HepG2 (cell line): ENCODE measurements around the gene TAS1R3. TPM values are rescaled to one million over a fixed set of nuclear protein-coding genes. Genes with fewer than 3 reads are reported as not detected.

ENCODE experiments used
- ATAC-seq: fragments of 200-7000 bp; cut with Tn5 transposase; 3 replicates; pipeline ENCODE4 v1.9.1; 2020; ENCODE audit warnings: mild to moderate bottlenecking, moderate library complexity
- BruUV-seq: library from RNA; stranded (reverse); fragments of 400-500 nt; replicated peaks from 2 replicates; lab custom pipeline; 2021; lab: Mats Ljungman, UMichigan
- CTCF ChIA-PET: fragments of 300-600 bp; formaldehyde crosslinking; extraction: SDS; loops from one replicate; lab custom pipeline; 2021; ENCODE audit warnings: low total read pairs, inconsistent platforms, low intra/inter-chr PET ratio; lab: Yijun Ruan, JAX
- POLR2A ChIA-PET: fragments of 350-600 bp; sonication (Branson Sonifier 250); formaldehyde crosslinking; loops from one replicate; lab custom pipeline; 2020; ENCODE audit warnings: antibody characterized with exemption, inconsistent platforms; lab: Yijun Ruan, JAX
- DNase-seq: peaks from one replicate; pipeline ENCODE4 v3.0.0-alpha.2; 2015; ENCODE audit warnings: low spot score
- FAIRE-seq: peaks from 3 replicates; lab custom pipeline; 2011; peaks lifted over from hg19 to GRCh38; lab: Jason Lieb, UNC
- H2AFZ ChIP-seq: one replicate; pipeline ENCODE4 v1.6.1; 2011; ENCODE audit warnings: low read length, inconsistent platforms
- H3K27ac ChIP-seq: fragments of 300-600 bp; 3 replicates; pipeline ENCODE4 v1.8.0; 2011; ENCODE audit warnings: mixed run types, mild to moderate bottlenecking, mixed read lengths, low read length, inconsistent platforms; ENCODE audit not compliant: insufficient read depth; ENCODE audit errors: extremely low read length
- H3K27me3 ChIP-seq, 2 experiments: fragments of 200-600 bp in 1 of 2; 2 replicates in 1 of 2; 3 replicates in 1 of 2; pipeline versions ENCODE4 v1.6.0 to v1.8.0; 2011; ENCODE audit warnings: low read length in 2 of 2, mild to moderate bottlenecking in 2 of 2, moderate library complexity in 2 of 2, inconsistent platforms in 1 of 2; ENCODE audit not compliant: insufficient read depth in 2 of 2, control insufficient read depth in 1 of 2
- H3K36me3 ChIP-seq, 2 experiments: fragments of 200-600 bp in 1 of 2; replicated peaks in 1 of 2; 2 replicates in 1 of 2; 3 replicates in 1 of 2; pipeline versions ENCODE4 v1.5.1 to v1.8.0; 2011; ENCODE audit warnings: low read length in 2 of 2, inconsistent platforms in 1 of 2; ENCODE audit not compliant: insufficient read depth in 2 of 2, control insufficient read depth in 1 of 2
- H3K4me1 ChIP-seq: 2 replicates; pipeline ENCODE4 v1.5.1; 2012; ENCODE audit warnings: low read length, inconsistent platforms; ENCODE audit not compliant: insufficient read depth
- H3K4me2 ChIP-seq: 2 replicates; pipeline ENCODE4 v1.6.0; 2011; ENCODE audit warnings: low read depth, low read length, inconsistent platforms
- H3K4me3 ChIP-seq, 3 experiments: fragments of 200-600 bp in 1 of 3; sonication (generic), shearing (Covaris generic) in 1 of 3; replicated peaks in 1 of 3; 2 replicates each; pipeline ENCODE4 v1.5.1; 2011 to 2016; ENCODE audit warnings: low read length in 3 of 3, inconsistent platforms in 2 of 3, low read depth in 2 of 3, mild to moderate bottlenecking in 2 of 3, control low read depth in 1 of 3, mixed read lengths in 1 of 3; ENCODE audit not compliant: insufficient read depth in 1 of 3
- H3K79me2 ChIP-seq: one replicate; pipeline ENCODE4 v1.6.1; 2011; ENCODE audit warnings: low read length, inconsistent platforms; ENCODE audit not compliant: insufficient read depth
- H3K9ac ChIP-seq: 2 replicates; pipeline ENCODE4 v1.6.0; 2011; ENCODE audit warnings: mild to moderate bottlenecking, low read depth, low read length, inconsistent platforms; ENCODE audit not compliant: insufficient read depth
- H3K9me3 ChIP-seq: 2 replicates; pipeline ENCODE4 v1.5.1; 2012; ENCODE audit warnings: mild to moderate bottlenecking, low read length
- H4K20me1 ChIP-seq: 2 replicates; pipeline ENCODE4 v1.6.0; 2011; ENCODE audit warnings: inconsistent platforms, mild to moderate bottlenecking, low read length, moderate library complexity; ENCODE audit not compliant: insufficient read depth
- BORCS8-MEF2B ChIP-seq: sonication (generic); formaldehyde crosslinking; IDR thresholded peaks from 2 replicates; pipeline ENCODE4 v1.8.0; 2022; ENCODE audit warnings: mild to moderate bottlenecking, missing genetic modification reagents
- CREM ChIP-seq, 2 experiments: sonication (generic) in 1 of 2; formaldehyde crosslinking in 1 of 2; IDR thresholded peaks; 2 replicates each; pipeline versions ENCODE4 v1.4.0 to v1.6.1; 2016 to 2020; ENCODE audit warnings: antibody characterized with exemption in 1 of 2, mild to moderate bottlenecking in 1 of 2, missing genetic modification reagents in 1 of 2
- HNF4A ChIP-seq: sonication (generic); formaldehyde crosslinking; IDR thresholded peaks from 2 replicates; pipeline ENCODE4 v1.4.0; 2020; ENCODE audit warnings: missing genetic modification reagents
- MIER2 ChIP-seq: IDR thresholded peaks from 2 replicates; pipeline ENCODE4 v1.6.1; 2016; ENCODE audit warnings: missing biosample characterization, missing genetic modification reagents
- NR2F1 ChIP-seq, 2 experiments: fragments of 450-650 bp in 1 of 2; formaldehyde crosslinking in 1 of 2; IDR thresholded peaks; 2 replicates each; pipeline versions ENCODE4 v1.5.0 to v1.6.1; 2016 to 2020; ENCODE audit warnings: mild to moderate bottlenecking in 1 of 2, missing compliant biosample characterization in 1 of 2, missing genetic modification reagents in 1 of 2, moderate library complexity in 1 of 2
- PBX2 ChIP-seq: IDR thresholded peaks from 2 replicates; pipeline ENCODE4 v1.6.1; 2016; ENCODE audit warnings: control low read depth
- RAD51 ChIP-seq: fragments of 450-650 bp; IDR thresholded peaks from 2 replicates; pipeline ENCODE4 v1.6.1; 2016; ENCODE audit warnings: borderline replicate concordance
- SIX1 ChIP-seq: sonication (generic); formaldehyde crosslinking; IDR thresholded peaks from 2 replicates; pipeline ENCODE4 v1.4.0; 2020; ENCODE audit warnings: missing genetic modification reagents, borderline replicate concordance
- TCF7 ChIP-seq: sonication (generic); IDR thresholded peaks from 2 replicates; pipeline ENCODE4 v1.6.1; 2016; ENCODE audit warnings: antibody characterized with exemption, low read depth
- TOPORS ChIP-seq: sonication (generic); formaldehyde crosslinking; IDR thresholded peaks from 2 replicates; pipeline ENCODE4 v1.8.0; 2023; ENCODE audit warnings: mild to moderate bottlenecking, missing genetic modification reagents
- ZBTB38 ChIP-seq: sonication (generic); formaldehyde crosslinking; IDR thresholded peaks from 2 replicates; pipeline ENCODE4 v1.5.1; 2020; ENCODE audit warnings: mild to moderate bottlenecking, missing genetic modification reagents
- ZBTB49 ChIP-seq: sonication (generic); formaldehyde crosslinking; IDR thresholded peaks from 2 replicates; pipeline ENCODE4 v1.4.0; 2020; ENCODE audit warnings: missing genetic modification reagents, borderline replicate concordance
- ZFP36 ChIP-seq: fragments of 150-350 bp; IDR thresholded peaks from 2 replicates; pipeline ENCODE4 v1.6.1; 2018; ENCODE audit warnings: borderline replicate concordance, low read length, low read depth; ENCODE audit not compliant: partially characterized antibody
- ZKSCAN5 ChIP-seq: sonication (generic); formaldehyde crosslinking; IDR thresholded peaks from 2 replicates; pipeline ENCODE4 v1.5.1; 2020; ENCODE audit warnings: mild to moderate bottlenecking, missing genetic modification reagents
- ZNF496 ChIP-seq: sonication (generic); formaldehyde crosslinking; IDR thresholded peaks from 2 replicates; pipeline ENCODE4 v1.8.1; 2023; ENCODE audit warnings: mild to moderate bottlenecking, moderate library complexity, missing genetic modification reagents; ENCODE audit not compliant: insufficient replicate concordance
- ZNF552 ChIP-seq: sonication (generic); formaldehyde crosslinking; IDR thresholded peaks from 2 replicates; pipeline ENCODE4 v1.9.0; 2022; ENCODE audit warnings: missing genetic modification reagents, mild to moderate bottlenecking, borderline replicate concordance
- ZNF574 ChIP-seq: sonication (generic); formaldehyde crosslinking; IDR thresholded peaks from 2 replicates; pipeline ENCODE4 v1.4.0; 2020; ENCODE audit warnings: missing genetic modification reagents
- ZNF761 ChIP-seq: sonication (generic); formaldehyde crosslinking; conservative IDR thresholded peaks from 2 replicates; pipeline ENCODE4 v1.4.0; 2020; ENCODE audit warnings: mild to moderate bottlenecking, missing genetic modification reagents
- WGBS: methylation state at CpG from one replicate; pipeline ENCODE4 v1.1.6; 2017; ENCODE audit warnings: low lambda C conversion rate; 5-methylcytosine and 5-hydroxymethylcytosine counted together
- in situ Hi-C: cut with HindIII; loops from 2 replicates; pipeline ENCODE4 v1.10.0; 2017; ENCODE audit warnings: low pct_unique_long_range_greater_than_20kb; ENCODE audit not compliant: extremely low pct_ligation_motif_present
- intact Hi-C: fragments of 100-400 bp; cut with micrococcal nuclease; formaldehyde crosslinking; loops from one replicate; pipeline ENCODE4 v1.10.0; 2022; ENCODE audit not compliant: unreplicated experiment
- polyA plus RNA-seq, 8 experiments: library from polyadenylated mRNA; depleted of rRNA in 3 of 8; stranded (reverse) in 7 of 8; unstranded in 1 of 8; fragments of >200 nt; fragmentation: Illumina TruSeq in 4 of 8; extraction: Trizol in 4 of 8; gene quantifications; 2 replicates each; pipeline versions ENCODE4 v1.2.1 to v1.2.3, GENCODE V29; 2011 to 2016; ENCODE audit warnings: low read depth in 4 of 8, missing spikeins in 1 of 8, mixed read lengths in 1 of 8; ENCODE audit not compliant: insufficient read depth in 1 of 8
- total RNA-seq, 5 experiments: library from RNA; depleted of rRNA; stranded (reverse); fragments of >200 nt; fragmentation: Illumina TruSeq; extraction: Trizol; gene quantifications; 2 replicates each; pipeline ENCODE4 v1.2.3, GENCODE V29; 2016; ENCODE audit warnings: low read depth in 1 of 5

The TAS1R3 gene
- total and polyA plus RNA-seq, 2 of the 13 experiments (the other 11 are each of a cell fraction or from before 2014, with no cell fraction given) = 0.13 to 0.15 TPM

DNA sequence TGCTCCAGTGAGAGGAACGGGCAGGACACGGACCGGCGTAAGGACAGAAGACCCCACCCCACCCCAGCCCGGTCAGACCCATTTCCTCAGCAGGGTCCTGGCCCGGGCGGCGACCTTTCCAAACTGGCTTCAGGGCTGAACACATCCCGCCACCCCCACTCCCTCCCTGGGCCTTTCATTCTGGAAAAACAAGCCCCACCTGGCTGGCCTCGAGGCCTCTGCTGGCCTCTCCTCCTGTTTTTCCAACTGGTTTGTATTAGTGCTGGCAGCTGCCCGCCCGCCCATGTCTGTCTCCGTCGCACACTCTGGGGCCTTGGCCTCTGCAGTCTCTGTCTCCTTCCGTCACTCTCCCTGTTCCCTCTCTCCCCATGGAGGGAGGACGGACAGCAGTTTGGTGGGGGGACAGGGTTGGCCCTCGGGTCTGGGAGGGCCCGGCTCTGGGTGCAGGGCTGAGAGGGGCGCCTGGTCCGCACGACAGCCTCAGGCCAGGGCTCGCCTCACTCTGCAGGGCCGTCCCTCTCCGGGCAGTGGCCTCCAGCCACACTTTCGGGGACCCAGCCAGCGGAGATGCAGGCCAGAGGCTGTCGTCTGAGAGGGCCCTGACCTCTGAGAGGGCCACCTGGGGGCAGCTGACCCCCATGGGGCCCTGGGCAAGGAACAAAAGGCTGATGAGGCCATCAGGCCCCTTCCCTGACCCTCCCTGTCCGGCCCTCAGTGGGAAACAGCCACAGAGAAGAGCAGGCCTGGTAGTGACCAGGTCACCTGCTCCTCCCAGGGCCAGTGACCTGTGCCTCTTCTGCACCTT lies 28.8 kb downstream of the TAS1R3 start:
- intact Hi-C loops (no loop called here), in situ Hi-C loops (no loop called here)
- BruUV-seq = TSS peak; percentile 38
- Histone ChIP-seq H2AFZ (no peak overlapping the region), H3K36me3 (no peaks in the 10 kb centered on the region), H3K9me3 (no peaks in the 10 kb centered on the region), H4K20me1 (no peaks in the 10 kb centered on the region), H3K4me2 (peak overlapping the region; percentile 92), H3K4me1 (peaks cover 57% of the 10 kb centered on the region), H3K27me3 (no peaks in the 10 kb centered on the region), H3K4me3 (peak overlapping the region; percentile 69 to 74 (median 71)), H3K79me2 (peaks cover 4% of the 10 kb centered on the region), H3K27ac (peak overlapping the region; percentile 88), H3K9ac (peak overlapping the region; percentile 80)
- 6% methylated on average over 14 of the region's 28 CpGs for WGBS
- CTCF ChIA-PET = no interaction called here
- POLR2A ChIA-PET = interaction anchor here (1.0 to 4.0 kb wide), 6 partner anchors 8 to 71 kb away, joined by 3 to 38 read pairs (median 14); partner anchors contain the start of genes AURKAIP1, CCNL2 and DVL1
- peak; percentile 56 for ATAC-seq
- no peak for FAIRE-seq
- peak; percentile 50 for DNase-seq
- TF ChIP-seq MIER2 (CRISPR knock-in tag) = no peak
- TF ChIP-seq CREM (IDR thresholded peaks at IDR 0.05) = 0 out of 2 replicates have a peak, but pooled peaks have one; percentile 46
- no peak for TF ChIP-seq CREM (CRISPR knock-in tag; IDR thresholded peaks at IDR 0.05)
- TF ChIP-seq RAD51 = no peak
- TF ChIP-seq PBX2 (CRISPR knock-in tag) = no peak
- no peak for TF ChIP-seq ZNF761
- peak; percentile 55; the same call in 1 of the 2 replicates for TF ChIP-seq TOPORS (CRISPR knock-in tag)
- peak; percentile 73 for TF ChIP-seq HNF4A (CRISPR knock-in tag)
- TF ChIP-seq TCF7 = peak; percentile 74
- no peak for TF ChIP-seq SIX1
- no peak for TF ChIP-seq ZBTB49 (CRISPR knock-in tag)
- TF ChIP-seq ZNF496 = no peak
- peak; percentile 55 for TF ChIP-seq BORCS8-MEF2B (CRISPR knock-in tag)
- TF ChIP-seq ZFP36 = no peak
- peak; percentile 46 for TF ChIP-seq ZNF574
- peak; percentile 59; the same call in 1 of the 2 replicates for TF ChIP-seq ZBTB38 (CRISPR knock-in tag)
- no peak for TF ChIP-seq ZKSCAN5
- TF ChIP-seq NR2F1 (CRISPR knock-in tag; IDR thresholded peaks at IDR 0.05) = peak; percentile 75 to 95
- peak; percentile 53; the same call in 1 of the 2 replicates for TF ChIP-seq ZNF552 (CRISPR knock-in tag)
